NCI-H82 treated with DMSO at 0.1 percent for 48 hours (cell line): ENCODE measurements around the gene NECAB2.

Source experiments
- DNase-seq: peaks from one replicate; lab custom pipeline; 2025; ENCODE audit not compliant: unreplicated experiment; lab: John Stamatoyannopoulos, UW

Gene NECAB2

DNA sequence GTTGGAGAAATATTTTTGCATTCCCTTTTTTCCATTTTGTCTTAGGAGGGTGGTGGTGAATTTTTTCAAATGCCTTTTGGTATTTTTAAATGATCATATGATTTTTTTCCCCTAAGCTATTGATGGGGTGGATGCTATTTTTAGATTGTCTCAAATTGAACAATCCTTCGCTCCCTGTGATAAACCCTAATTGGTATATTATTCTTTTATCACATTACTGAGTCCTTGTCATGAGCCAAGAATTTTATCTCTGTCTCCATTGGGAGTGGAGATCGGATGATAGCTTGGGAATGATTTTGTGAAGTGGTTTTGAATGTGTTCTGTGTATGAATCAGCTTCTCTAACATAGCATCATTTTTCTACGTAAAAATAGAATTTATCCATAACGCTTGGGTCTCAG is 15.4 kb downstream of the NECAB2 start:
- no peak for DNase-seq

DNA sequence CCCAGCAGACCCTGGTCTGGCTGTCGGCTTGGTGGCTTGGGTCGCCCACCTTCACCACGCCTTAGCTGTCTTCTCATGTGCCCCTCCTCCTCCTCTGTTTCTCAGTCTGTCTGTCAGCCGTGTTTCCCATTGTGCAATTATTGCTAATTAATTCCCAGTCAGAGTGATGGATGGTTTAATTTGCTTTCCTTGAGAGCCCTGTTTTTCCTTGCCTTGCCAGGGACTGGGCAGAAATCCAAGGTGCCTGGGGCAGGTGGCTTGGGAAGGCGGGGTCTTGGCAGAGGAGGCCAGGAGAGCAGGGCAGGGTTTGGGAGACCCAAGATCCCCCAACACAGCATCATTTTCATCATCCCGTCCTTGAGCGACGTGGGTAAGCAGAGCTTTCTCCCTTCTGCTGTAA is 21.3 kb downstream of the NECAB2 start:
- no peak for DNase-seq

DNA sequence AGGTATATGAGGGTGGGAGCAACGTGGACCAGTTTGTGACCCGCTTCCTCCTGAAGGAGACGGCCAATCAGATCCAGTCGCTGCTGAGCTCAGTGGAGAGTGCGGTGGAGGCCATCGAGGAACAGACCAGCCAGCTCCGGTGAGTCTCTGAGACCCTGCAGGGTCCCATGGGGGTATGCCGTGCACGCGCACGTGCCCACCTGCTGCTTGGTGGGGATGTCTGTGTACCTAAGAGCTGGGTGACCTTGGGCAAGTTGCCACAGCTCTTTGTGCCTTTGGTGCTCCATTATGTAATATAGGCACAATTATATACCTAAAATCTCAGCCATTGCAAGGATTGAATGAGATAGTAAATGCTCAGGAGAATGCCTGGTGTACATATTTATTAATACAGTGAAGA is 22.4 kb downstream of the NECAB2 start:
- DNase-seq = no peak

DNA sequence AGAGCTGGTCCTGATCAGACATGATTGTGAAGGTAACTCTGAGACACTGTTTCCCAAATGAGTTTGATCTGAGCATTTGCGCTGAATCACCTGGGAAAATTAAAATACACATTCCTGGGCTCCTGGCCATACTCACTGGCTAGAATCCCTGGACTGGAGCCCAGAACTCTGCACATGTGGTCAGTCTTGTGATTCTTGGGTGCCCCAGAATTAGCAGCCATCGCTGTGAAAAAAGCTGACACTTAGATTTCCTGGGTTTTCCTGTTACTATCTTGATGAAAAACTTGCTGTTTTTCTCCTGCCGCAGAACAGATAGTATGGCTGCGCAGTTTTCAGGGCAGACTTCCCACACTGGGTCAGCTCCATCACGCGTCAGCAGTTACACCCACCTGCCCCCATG is 24.6 kb downstream of the NECAB2 start:
- DNase-seq = no peak

DNA sequence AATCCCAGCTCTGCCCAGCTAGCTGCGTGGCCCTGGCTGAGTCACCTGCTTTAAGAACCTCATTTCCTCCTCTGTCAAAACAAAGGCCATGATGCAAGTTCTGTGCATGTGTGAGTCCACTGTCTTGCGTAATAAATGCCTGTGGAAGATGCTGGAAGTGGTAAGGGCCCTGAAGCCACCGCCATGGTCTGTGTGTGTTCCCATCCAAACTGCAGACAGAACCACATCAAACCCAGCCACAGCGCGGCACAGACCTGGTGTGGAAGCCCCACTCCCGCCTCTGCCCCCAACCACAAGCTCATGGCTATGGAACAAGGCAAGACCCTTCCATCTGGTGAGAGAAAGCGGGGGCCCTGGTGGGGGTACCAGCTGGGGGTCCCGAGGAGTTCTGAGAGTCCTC is 26.0 kb downstream of the NECAB2 start:
- no peak for DNase-seq

DNA sequence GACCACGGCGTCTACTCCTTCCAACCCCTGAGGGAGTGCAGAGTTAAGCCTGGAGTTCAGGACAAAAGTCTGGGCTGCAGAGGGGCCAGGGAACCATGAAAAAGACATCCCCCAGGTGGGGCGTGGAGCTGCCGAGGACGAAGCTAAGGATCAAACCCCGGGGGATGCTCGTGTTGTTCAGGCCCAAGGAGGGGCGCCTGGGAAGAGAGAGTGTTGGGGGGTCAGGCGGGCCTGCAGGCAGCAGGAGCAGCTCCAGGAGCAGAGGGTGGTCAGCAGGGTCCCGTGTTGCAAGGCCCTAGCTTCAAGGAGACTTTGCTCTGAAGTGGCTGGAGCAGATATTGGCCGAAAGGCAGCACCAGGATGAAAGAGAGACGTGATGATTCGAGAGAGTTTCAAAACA is 26.7 kb downstream of the NECAB2 start:
- DNase-seq = no peak

DNA sequence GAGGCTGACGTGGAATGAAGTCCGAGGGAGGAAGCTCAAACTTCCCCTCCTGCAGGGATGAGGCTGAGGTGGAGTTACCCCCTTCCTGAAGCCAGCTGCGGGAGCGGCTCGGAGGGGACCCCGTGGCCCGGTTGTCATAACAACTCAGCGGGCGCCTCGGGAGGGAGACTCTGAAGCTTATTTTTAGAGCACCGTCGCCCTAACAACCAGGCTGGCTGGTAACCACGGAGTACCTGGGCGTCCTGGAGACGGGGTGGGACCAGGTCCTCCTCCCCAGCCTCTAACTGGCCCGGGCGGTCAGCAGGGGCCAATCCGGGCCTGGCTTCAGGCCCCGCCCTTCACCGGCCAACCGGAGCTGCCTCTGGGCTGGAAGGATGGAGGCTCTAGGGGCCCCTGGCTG is 27.7 kb downstream of the NECAB2 start:
- DNase-seq = no peak

DNA sequence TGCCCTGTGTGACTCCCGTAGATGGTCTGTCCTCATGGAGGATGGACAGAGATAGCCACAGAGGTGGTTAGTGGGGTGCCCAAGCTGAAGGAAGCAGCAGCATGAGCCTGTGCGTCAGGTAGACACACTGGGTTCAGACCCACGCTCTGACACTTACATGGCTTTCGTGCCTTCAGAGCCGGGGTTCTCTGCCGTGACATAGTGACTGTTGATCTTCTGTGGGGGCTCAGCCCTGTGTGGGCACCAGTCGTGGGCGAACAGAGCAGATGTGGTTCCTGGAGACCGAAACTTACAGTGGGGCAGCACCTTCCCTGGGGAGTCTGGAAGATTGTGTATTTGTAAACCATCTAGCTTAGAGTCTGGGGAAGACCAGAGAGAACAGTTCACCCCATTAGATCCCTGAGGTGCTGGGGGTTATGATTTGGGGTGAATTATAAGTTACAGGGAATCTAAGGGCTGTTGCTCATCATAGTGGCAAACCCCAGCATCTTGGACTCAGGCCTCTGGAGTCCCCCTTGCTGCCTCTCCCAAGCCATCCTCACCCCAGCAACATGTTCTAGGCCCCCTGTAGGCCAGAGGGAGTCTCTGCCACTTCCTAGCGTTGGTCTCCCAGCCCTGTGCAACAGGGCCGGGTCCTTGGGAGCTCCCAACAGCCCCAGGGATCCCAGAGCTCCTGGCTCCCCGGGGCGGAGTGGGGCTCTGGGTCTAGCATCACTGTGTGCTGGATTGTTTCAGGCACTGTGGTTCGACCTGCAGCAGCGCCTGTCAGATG is 28.6 kb downstream of the NECAB2 start:
- DNase-seq = no peak

DNA sequence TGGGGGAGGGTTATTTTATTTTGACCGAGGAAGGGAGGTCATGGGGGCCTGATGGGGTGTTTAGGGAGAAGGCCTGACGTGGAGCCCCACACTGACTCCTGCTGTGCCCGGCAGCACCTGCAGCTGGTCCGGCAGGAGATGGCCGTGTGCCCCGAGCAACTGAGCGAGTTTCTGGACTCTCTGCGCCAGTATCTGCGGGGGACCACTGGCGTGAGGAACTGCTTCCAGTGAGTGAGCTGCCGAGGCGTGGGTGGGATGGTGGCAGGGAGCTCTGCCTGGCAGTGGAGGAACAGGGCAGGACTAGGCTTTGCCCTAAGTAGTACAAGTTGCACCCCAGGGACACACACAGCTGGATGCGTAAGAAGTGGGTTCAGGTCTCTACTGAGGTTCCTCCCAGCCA is 30.0 kb downstream of the NECAB2 start:
- DNase-seq = no peak

DNA sequence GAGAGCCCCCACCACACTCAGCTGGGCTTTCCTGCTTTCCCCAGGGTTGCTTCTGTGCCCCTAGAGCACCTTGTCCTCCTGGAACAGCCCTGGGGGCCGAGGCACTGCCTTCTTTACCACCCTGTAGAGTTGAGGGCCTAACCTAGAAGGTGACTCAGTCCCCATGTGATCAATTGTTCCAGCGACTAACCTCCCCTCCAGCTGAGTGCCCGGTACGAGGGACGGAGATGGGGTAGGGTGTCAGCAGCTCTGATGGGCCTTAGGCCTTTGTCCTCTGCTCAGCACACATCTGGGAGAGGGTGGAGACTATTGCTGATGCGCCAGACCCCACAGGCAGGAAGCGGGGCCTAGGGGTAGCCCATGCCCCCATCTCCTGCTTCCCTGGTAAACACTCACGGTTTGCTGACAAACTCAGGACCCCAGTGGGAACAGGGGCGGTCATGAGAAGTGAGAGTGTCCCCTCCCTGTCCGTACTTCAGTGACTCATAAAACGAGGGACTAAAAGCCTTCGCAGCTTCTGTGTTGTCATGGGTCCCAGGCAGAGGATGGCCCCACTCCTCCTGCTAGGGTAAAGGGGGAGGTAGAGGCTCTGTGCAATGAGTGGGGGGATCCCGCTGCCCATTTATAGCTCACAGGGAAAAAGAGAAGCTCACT is 33.1 kb downstream of the NECAB2 start:
- no peak for DNase-seq

DNA sequence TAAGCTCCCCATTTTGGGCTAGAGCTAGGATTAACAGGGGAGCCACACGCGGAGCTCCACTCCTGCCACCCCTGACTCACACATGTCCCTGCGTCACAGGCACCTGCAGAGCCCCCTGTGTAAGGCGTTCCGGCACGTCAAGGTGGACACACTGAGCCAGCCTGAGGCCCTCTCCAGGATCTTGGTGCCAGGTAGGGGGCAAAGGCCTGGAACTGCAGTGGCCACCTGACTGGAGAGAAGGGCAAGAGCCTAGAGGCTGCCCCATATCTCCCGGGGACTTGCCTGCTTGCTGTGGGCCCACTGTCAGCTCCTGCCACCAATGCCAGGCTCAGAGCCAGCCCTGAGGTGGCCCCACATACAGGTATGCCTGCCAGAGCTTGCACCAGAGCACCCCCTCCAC is 33.7 kb downstream of the NECAB2 start:
- DNase-seq = no peak

DNA sequence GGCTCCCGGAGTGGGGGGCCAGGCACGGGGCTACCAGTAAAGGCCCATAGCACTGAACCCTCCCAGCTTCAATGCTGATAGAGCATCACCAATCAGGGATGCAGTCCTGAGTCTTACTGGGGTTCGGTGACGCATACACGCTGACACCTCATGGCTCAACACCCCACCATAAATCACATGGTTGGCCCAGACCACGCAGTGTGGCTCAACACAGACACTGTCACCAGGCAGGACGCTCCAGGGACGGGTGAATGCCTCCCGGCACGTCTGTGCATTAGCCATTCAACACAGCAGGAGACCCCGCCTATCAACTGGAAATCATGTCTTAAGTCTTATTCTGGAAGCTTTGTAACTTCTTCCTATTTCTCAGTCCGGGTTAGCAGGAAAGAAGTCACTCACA is 35.0 kb downstream of the NECAB2 start:
- DNase-seq = no peak

DNA sequence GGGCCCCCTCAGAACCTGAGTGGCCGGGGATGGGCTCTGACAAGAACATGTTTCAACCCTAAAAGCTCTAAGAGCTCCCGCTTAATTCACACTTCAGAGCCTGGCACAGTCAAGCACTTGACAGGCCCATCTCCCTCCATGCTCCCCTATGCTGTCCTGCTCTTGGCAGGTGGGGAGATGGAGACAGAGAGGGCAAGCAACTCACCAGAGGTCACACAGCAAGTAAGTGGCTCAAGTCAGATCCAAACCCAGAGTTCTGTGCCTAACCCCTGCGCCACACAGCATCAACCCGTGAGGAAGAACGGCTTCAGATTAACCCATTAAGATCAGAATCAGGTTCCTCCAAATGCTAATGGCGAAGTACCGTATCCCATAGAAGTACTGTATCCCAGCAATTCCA is 36.4 kb downstream of the NECAB2 start:
- DNase-seq = no peak

DNA sequence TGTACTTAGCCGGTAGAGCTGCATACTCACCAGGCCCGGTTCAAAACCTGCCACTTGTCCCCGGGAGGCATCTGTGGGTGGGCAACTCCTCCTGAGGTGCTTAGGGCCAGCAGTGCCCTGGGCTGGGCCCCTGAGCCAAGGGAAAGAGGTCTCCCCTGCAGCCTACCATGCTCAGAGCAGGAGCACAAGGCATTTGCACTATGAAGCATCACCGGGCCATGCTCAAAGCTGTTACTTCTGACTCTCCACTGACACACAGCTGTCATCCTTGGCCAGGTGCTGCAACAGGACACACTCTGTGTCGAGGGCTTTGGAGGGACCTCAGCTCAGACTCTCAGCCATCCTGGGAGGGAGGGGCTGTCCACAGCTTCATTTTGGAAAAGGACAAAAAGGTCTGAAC is 37.3 kb downstream of the NECAB2 start:
- DNase-seq = no peak

DNA sequence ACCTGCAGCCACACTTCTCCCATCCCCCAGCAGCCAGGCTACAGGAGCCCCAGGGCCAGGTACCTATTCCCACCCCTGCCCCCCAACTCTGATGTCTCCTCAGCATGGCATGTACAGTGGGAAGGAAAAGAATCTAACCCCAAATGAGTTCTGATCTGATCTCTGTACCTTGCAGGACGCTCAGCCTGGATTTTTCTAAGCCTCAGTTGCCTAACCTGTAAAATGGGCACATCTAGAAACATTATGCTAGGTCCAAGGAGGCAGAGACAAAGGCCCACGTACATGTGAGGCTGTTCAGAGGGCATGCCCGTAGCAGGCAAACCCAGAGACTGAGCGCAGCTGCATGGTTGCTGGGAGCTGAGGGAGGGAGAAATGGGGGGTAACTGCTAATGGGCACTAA is 39.5 kb downstream of the NECAB2 start:
- DNase-seq = no peak

DNA sequence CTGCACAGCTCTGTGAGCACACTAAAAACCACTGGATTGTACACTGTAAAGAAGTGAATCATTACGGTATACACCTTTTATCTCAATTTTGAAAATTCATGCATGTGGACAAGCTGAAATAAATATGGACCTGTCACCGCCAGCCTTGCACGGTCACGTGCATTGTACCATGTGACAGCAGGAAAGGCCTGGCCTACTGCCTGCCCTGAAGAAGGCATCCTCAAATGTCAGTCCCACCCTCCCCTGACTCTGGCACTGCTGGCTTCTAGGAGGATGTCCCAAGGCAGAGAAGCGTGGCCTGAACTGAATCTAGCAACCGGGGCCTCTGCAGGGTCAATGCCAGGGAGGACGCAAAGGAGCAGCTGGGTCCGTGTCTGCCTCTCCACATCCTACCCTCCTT is 39.9 kb downstream of the NECAB2 start:
- DNase-seq = no peak

DNA sequence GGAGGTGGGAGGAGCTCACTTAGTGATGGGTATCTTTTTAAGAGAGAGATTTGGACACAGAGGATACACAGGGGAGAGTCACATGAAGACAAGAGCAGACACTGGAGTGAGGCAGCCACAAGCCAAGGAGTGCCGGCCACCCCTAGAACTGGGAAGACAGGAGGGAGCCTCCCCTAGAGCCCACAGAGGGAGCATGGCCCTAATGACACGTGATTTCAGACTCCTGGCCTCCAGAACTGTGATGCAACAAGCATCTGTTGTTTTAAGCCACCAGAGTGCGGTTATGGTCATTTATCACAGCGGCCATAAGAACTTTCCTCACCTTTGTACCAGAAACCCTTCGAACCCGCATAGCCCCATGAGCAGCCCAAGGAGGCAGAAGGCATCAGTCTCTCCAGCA is 41.2 kb downstream of the NECAB2 start:
- DNase-seq = no peak

DNA sequence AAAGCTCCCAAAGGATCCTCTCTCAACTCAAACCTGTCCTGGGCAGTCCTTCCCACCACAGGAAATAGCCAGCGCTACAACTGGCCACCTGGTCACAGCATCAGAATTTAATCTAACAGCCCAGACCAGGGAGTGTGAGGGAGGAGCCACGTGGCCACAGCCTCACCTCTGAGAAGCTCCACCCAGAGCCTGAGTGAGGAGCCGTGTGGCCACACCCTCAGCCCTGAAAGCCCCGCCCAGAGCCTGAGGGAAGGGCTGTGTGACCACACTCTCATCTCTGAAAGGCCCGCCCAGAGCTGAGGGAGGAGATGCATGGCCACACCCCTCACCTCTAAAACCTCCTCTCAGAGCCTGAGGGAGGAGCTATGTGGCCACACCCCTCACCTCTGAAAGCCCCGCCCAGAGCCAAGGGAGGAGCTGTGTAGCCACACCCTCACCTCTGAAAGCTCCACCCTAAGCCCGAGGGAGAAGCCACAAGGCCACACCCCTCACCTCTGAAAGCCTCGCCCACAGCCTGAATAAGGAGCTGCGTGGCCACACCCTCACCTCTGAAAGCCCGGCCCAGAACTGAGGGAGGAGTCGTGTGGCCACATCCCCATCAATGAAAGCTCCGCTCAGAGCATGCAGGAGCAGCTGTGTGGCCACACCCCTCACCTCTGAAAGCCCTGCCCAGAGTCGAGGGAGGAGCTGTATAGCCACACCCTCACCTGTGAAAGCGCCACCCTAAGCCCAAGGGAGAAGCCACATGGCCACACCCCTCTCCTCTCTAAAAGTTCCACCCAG is 45.9 kb downstream of the NECAB2 start:
- peak; percentile 93 for DNase-seq

DNA sequence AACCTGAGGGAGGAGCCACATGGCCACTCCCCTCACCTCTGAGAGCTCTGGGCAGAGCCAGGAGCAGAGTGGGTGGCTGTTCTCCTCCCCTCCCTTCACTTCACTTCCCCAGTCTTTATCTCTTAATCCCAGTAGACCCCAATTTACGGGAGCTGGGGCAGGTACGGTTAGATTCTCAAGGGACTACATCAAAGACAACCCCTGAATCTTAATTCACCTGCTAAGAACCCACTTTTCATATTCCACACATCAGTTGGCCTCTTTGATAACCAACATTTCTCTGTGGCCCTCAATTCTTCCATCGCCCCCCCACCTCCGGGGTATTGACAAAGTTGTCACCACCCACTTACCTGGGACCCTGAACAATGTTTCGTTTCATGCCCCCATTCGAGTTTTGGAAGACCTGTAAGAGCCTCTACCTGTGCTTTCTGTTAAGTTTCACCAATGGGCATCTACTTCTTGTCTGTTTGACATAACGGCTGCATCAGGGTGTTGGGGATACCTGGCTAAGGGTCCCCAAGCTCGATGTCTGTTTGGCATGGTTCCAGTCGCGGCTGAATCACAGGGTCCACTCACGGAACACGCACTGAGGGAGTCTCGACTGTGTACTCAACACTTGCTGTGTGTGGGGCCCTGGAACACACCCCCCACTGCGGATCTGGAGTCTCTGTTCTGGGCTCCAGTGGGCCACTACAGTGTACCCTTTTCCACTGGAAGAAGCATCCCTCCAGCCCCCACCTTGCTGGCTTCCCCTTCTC is 46.7 kb downstream of the NECAB2 start:
- DNase-seq = no peak

DNA sequence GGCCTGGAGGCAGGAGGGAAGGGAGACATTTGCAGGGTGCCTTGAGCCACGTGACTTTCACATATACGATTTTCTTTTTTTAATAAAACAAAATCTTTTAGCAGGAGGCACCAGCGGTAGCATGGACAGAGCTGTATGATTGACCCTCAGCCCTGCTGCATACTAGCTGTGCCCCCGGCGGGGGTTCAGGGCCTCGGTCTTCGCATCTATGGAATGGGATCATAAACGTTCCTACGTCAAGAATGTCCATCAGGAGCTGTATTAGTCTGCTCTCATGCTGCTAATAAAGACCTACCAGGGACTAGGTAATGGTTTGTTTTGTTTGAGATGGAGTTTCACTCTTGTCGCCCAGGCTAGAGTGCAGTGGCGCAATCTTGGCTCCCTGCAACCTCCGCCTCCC is 47.4 kb downstream of the NECAB2 start:
- no peak for DNase-seq

DNA sequence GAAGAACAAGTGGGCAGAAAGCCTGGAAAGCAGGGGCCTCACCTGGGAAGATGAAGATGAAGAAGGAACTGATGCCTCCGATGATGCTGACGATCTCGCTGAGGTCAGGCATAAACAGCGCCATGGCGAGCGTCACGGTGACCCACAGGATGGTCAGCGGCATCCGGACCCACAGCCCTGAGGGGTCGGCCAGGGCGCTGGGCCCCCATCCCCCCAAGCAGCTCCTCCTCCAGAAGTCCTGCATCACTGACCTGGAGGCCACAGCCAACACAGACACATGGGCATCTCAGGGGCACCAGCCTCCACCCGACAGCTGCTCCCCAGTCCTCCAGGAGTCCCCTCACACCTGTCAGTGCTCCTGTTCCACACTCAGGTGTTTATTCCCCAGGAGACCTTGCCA is 48.4 kb downstream of the NECAB2 start:
- DNase-seq = no peak
